T-helper 9 cell (primary cell): ENCODE results near the gene IGSF11.
A peak's percentile ranks its signal among the peaks of the same experiment; 100 is the strongest.
"Not testable (repeated sequence)": the region's sequence is repeated elsewhere in the genome, so short reads cannot be mapped to it uniquely, and the experiment has no call there.

Experiments used
- DNase-seq: peaks from one replicate; pipeline ENCODE4 v3.0.0-alpha.2; 2020
- total RNA-seq, 2 donors: gene quantifications; one replicate each; lab custom pipeline; 2026; lab: John Stamatoyannopoulos, UW

IGSF11 gene
- total RNA-seq = 0.21 to 0.72 reads per million in 2 donors

GRCh38 chr3:119034256-119035013, at the start of gene IGSF11:
Gene IGSF11 (minus strand): TSS chr3:119034846. CDS start chr3:119034582, 264 bp downstream.
- DNase-seq = peak; percentile 54

GRCh38 chr3:119080364-119080763, 45.7 kb upstream of the IGSF11 start:
- no peak for DNase-seq

- DNase-seq = no peak
These were observed 38.8 kb upstream of the IGSF11 start for GRCh38 chr3:119073258-119074001.

GRCh38 chr3:119072451-119072850, 37.8 kb upstream of the IGSF11 start:
- DNase-seq = not testable (repeated sequence)

- DNase-seq = no peak
These were observed 35.1 kb upstream of the IGSF11 start for GRCh38 chr3:119069725-119070124.

- no peak for DNase-seq
These were observed 28.8 kb upstream of the IGSF11 start for GRCh38 chr3:119063471-119063870.

GRCh38 chr3:119062892-119063291, 28.2 kb upstream of the IGSF11 start:
- DNase-seq = no peak

GRCh38 chr3:119044593-119044992, 9.9 kb upstream of the IGSF11 start:
- no peak for DNase-seq

- no peak for DNase-seq
These were observed 7.5 kb upstream of the IGSF11 start for GRCh38 chr3:119042162-119042561.

- DNase-seq = no peak
These were observed 334 bp upstream of the IGSF11 start for GRCh38 chr3:119035014-119035346.

- DNase-seq = no peak
These were observed 1.0 kb downstream of the IGSF11 start for GRCh38 chr3:119033393-119034255.

- no peak for DNase-seq
These were observed 9.4 kb downstream of the IGSF11 start for GRCh38 chr3:119025171-119025795.

GRCh38 chr3:119019767-119020518, 14.7 kb downstream of the IGSF11 start:
- no peak for DNase-seq

- no peak for DNase-seq
These were observed 15.8 kb downstream of the IGSF11 start for GRCh38 chr3:119018690-119019463.

GRCh38 chr3:119015942-119016341, 18.7 kb downstream of the IGSF11 start:
- DNase-seq = no peak

GRCh38 chr3:119013951-119014350, 20.7 kb downstream of the IGSF11 start:
- no peak for DNase-seq

GRCh38 chr3:119011528-119011927, 23.1 kb downstream of the IGSF11 start:
- DNase-seq = no peak

- DNase-seq = no peak
These were observed 37.5 kb downstream of the IGSF11 start for GRCh38 chr3:118997190-118997589.

- DNase-seq = no peak
These were observed 42.9 kb downstream of the IGSF11 start for GRCh38 chr3:118991775-118992174.

GRCh38 chr3:118990823-118991560, 43.7 kb downstream of the IGSF11 start:
- DNase-seq = no peak
